GM18519 (cell line): ENCODE data around the gene DGKD.
"Not testable (repeated sequence)": the region's sequence is repeated elsewhere in the genome, so short reads cannot be mapped to it uniquely, and the experiment has no call there.

ENCODE experiments used
- ATAC-seq: cut with Tn5 transposase; IDR thresholded peaks from one replicate; pipeline ENCODE4 v1.9.1; 2021; ENCODE audit warnings: mild to moderate bottlenecking, moderate library complexity; ENCODE audit not compliant: unreplicated experiment, low FRiP score

The DGKD gene

GRCh38 chr2:233380995-233381637 lies 26.8 kb downstream of the DGKD start:
- no peak for ATAC-seq

GRCh38 chr2:233381638-233381995 lies 27.3 kb downstream of the DGKD start:
- no peak for ATAC-seq

- no peak for ATAC-seq
These were observed 29.7 kb downstream of the DGKD start for GRCh38 chr2:233384015-233384414.

- ATAC-seq = no peak
These were observed 30.7 kb downstream of the DGKD start for GRCh38 chr2:233384811-233385488.

GRCh38 chr2:233385489-233386044 lies 31.3 kb downstream of the DGKD start:
- peak; percentile 42 for ATAC-seq

- ATAC-seq = no peak
These were observed 32.2 kb downstream of the DGKD start for GRCh38 chr2:233386382-233387041.

GRCh38 chr2:233387225-233387624 lies 32.9 kb downstream of the DGKD start:
- no peak for ATAC-seq

GRCh38 chr2:233387667-233388528 lies 33.6 kb downstream of the DGKD start:
- ATAC-seq = no peak

GRCh38 chr2:233389601-233390125 lies 35.4 kb downstream of the DGKD start:
- no peak for ATAC-seq

- ATAC-seq = no peak
These were observed 41.4 kb downstream of the DGKD start for GRCh38 chr2:233395687-233396086.

GRCh38 chr2:233396726-233397665 lies 42.7 kb downstream of the DGKD start:
- not testable (repeated sequence) for ATAC-seq

GRCh38 chr2:233399306-233400225 lies 45.3 kb downstream of the DGKD start:
- no peak for ATAC-seq

- no peak for ATAC-seq
These were observed 46.0 kb downstream of the DGKD start for GRCh38 chr2:233400341-233400740.

GRCh38 chr2:233400961-233401360 lies 46.7 kb downstream of the DGKD start:
- no peak for ATAC-seq

GRCh38 chr2:233402346-233402745 lies 48.1 kb downstream of the DGKD start:
- ATAC-seq = no peak

GRCh38 chr2:233402789-233403188 lies 48.5 kb downstream of the DGKD start:
- ATAC-seq = no peak

GRCh38 chr2:233404222-233404621 lies 49.9 kb downstream of the DGKD start:
- no peak for ATAC-seq

- ATAC-seq = no peak
These were observed 52.6 kb downstream of the DGKD start for GRCh38 chr2:233406865-233407264.
